SH-SY5Y (cell line): ENCODE data around the gene TECR.

Source experiments
- GATA2 ChIP-seq: IDR thresholded peaks from 2 replicates; pipeline ENCODE4 v1.6.1; 2011; ENCODE audit warnings: mild to moderate bottlenecking, low read depth, low read length
- GATA3 ChIP-seq: IDR thresholded peaks from 2 replicates; pipeline ENCODE4 v1.6.1; 2011; ENCODE audit warnings: low read depth, mild to moderate bottlenecking, low read length, moderate library complexity

DNA sequence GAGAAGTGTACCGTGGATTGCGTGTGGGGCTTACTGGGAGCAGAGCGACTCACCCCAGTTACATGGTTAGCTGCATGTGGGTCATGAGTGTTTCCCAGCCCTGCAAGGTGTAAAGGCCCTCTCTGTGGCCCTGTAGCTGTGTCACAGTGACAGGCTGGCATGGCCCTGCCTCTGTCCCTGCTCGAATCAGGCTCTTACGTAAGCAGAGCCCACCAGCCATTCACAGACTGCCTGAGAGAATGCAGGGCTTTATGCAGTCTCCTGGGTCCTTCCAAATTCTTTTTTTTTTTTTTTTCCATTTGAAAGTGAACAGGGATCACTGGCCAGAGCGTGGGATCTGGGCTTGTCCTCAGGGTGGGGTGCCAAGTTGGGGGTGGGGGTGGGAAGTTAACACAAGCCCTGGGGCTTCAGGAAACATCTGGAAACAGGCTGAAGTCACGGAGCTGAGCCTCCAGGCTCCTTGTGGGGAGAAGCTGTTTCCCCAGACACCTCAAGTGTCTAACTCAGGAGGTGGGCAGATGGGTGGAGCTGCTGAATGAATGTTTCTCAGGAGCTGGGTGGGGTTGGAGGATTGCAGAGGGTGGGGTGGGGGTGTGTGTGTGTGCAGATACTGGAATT lies 13.4 kb downstream of the TECR start:
- TF ChIP-seq GATA3: no peak
- TF ChIP-seq GATA2: no peak
